Measurements from ENCODE around the gene PBX3. TPM values are rescaled to one million over a fixed set of nuclear protein-coding genes. Genes with fewer than 3 reads are reported as not detected.

The PBX3 gene
- total and polyA plus RNA-seq, 10 of the 15 experiments (the other 5 are each of a cell fraction or from before 2014, with no cell fraction given): 6.7 to 146 (median 22.2) TPM

- H3K27me3 ChIP-seq (replicated peaks in 1 of 2; ENCODE audit: control insufficient read depth in 2 of 2, insufficient read depth in 2 of 2, low read length in 1 of 2): no peaks in the 10 kb centered on the region; a peak in 1 of 4 replicates
- H3K9ac ChIP-seq (ENCODE audit: control insufficient read depth, insufficient read depth, low read length): no peak overlapping the region
- no peak overlapping the region for H3K4me3 ChIP-seq
- ChIA-PET CTCF (no interaction called here), RAD21 (ENCODE audit: unreplicated experiment) (no interaction called here), SMC1A (ENCODE audit: uncharacterized antibody, unreplicated experiment) (no interaction called here), POLR2A (no interaction called here)
- H3K79me2 ChIP-seq (ENCODE audit: control insufficient read depth, insufficient read depth, low read length): no peaks in the 10 kb centered on the region
- DNase-seq (ENCODE audit: low read depth, low spot score) (no peak), FAIRE-seq (no peak), ATAC-seq (no peak)
- no TSS peak for BruUV-seq (replicated peaks)
- intact Hi-C loops (cut with micrococcal nuclease; ENCODE audit: unreplicated experiment) (no loop called here), in situ Hi-C loops (cut with MboI) (no loop called here)
- 62% methylated on average over 10 of the region's 11 CpGs for WGBS (ENCODE audit: insufficient coverage, insufficient replicate concordance, low lambda C conversion rate, missing lambda C conversion rate)
- no peaks in the 10 kb centered on the region for H3K36me3 ChIP-seq (ENCODE audit: control insufficient read depth in 2 of 2, insufficient read depth in 2 of 2, low read length in 1 of 2)
- H3K9me3 ChIP-seq (replicated peaks; ENCODE audit: control insufficient read depth, insufficient read depth, low read length): no peaks in the 10 kb centered on the region
- TF ChIP-seq SIN3A (IDR thresholded peaks at IDR 0.05; ENCODE audit: low read depth, low read length) (no peak), MYB (IDR thresholded peaks at IDR 0.05; ENCODE audit: borderline replicate concordance, low read depth, low read length) (no peak), SMARCA5 (IDR thresholded peaks at IDR 0.05) (no peak), MXI1 (IDR thresholded peaks at IDR 0.05; ENCODE audit: low read depth, low read length) (no peak), ATF2 (IDR thresholded peaks at IDR 0.05; ENCODE audit: low read length) (no peak), SUZ12 (IDR thresholded peaks at IDR 0.05; ENCODE audit: unreplicated experiment) (no peak), EZH2 (IDR thresholded peaks at IDR 0.05; ENCODE audit: borderline replicate concordance, control insufficient read depth, low read depth, low read length) (no peak), PBX3 (IDR thresholded peaks at IDR 0.05; ENCODE audit: insufficient replicate concordance, low read depth, low read length) (no peak)
- H2AFZ ChIP-seq (ENCODE audit: control insufficient read depth, low read depth, low read length): no peak overlapping the region
- no peak overlapping the region for H3K27ac ChIP-seq (ENCODE audit: control insufficient read depth, insufficient read depth)
- H3K4me1 ChIP-seq (ENCODE audit: control insufficient read depth, insufficient read depth, low read length): no peaks in the 10 kb centered on the region
- no peaks in the 10 kb centered on the region for H4K20me1 ChIP-seq (ENCODE audit: control insufficient read depth, insufficient read depth)
- H3K4me2 ChIP-seq (ENCODE audit: control insufficient read depth, insufficient read depth): no peak overlapping the region
Observed at GRCh38 chr9:125991886-125992529, 244.8 kb downstream of the PBX3 start.
